SK-N-SH treated with all-trans-retinoic acid at 6 μM for 48 hours (cell line): Measurements from ENCODE around the gene MMP26.

Experiments used
- ATAC-seq: fragments of 200-7000 bp; cut with Tn5 transposase; 3 replicates; pipeline ENCODE4 v1.9.1; 2020; ENCODE audit warnings: mild to moderate bottlenecking, moderate library complexity
- ZC3H10 ChIP-seq: fragments of 250-450 bp; sonication (Bioruptor Pico); IDR thresholded peaks from 2 replicates; pipeline ENCODE4 v1.5.1; 2021; ENCODE audit warnings: mild to moderate bottlenecking, moderate library complexity

The MMP26 gene

GRCh38 chr11:4751201-4751600 lies 46.6 kb downstream of the MMP26 start:
- no peak for ATAC-seq
- no peak for TF ChIP-seq ZC3H10
